IPS-18c (cell line): ENCODE data around the gene RAB1B.
"Not testable (repeated sequence)": the region's sequence is repeated elsewhere in the genome, so short reads cannot be mapped to it uniquely, and the experiment has no call there.

ENCODE experiments used
- H3K4me3 ChIP-seq: 2 replicates; pipeline ENCODE4 v1.7.0; 2013; ENCODE audit warnings: low read depth, mild to moderate bottlenecking, low read length, moderate library complexity; ENCODE audit not compliant: insufficient read depth
- H3K9me3 ChIP-seq: one replicate; pipeline ENCODE4 v1.6.1; 2013; ENCODE audit warnings: mild to moderate bottlenecking, low read length, moderate library complexity; ENCODE audit not compliant: control insufficient read depth, insufficient read depth

Gene RAB1B

DNA sequence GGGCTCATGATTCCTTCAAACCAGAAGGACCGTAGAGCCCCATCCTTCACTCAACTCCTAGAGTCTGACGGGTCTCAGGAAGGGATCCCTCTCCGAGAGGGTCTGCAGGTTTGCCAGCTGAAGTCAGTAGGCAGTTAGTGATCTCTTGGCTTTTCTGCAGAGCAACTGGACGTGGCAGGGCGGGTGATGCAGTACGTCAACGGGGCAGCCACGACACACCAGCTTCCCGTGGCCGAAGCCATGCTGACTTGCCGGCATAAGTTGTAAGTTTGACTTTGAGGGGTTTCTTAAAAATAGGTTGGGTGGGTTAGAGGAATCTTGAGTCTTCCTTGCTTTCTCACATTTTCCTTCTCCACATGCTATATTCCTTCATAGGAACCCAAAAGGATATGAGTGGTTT lies 33.3 kb upstream of the RAB1B start:
- H3K9me3 ChIP-seq, result peaks cover 2% of the 10 kb centered on the region
- no peak overlapping the region for H3K4me3 ChIP-seq

DNA sequence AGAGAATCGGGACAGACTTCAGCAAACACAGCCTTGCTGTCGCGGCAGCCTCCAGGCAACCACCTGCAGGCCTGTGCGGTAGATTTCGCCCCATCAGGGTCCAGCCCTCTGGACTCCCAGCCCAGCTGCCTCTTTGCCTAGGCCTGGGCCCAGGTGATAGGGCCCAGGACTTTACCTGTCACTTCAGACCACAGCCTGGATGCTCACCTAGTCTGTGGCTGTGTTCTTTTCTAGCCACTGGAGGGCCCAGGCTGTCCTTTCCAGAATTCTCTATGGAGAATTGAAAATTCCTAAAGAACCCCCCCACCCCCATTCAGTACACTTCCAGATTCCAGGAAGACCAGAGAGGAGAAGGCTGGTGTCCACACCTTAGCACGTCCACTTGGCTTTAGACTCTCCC lies 30.6 kb upstream of the RAB1B start:
- peaks cover 2% of the 10 kb centered on the region for H3K9me3 ChIP-seq
- H3K4me3 ChIP-seq, result no peak overlapping the region

GRCh38 chr11:66238786-66239413 lies 29.5 kb upstream of the RAB1B start:
- H3K9me3 ChIP-seq, result peaks cover 2% of the 10 kb centered on the region
- H3K4me3 ChIP-seq, result no peak overlapping the region

GRCh38 chr11:66239511-66239910 lies 28.9 kb upstream of the RAB1B start:
- Histone ChIP-seq H3K4me3 (no peak overlapping the region), H3K9me3 (peaks cover 2% of the 10 kb centered on the region)

- Histone ChIP-seq H3K4me3 (no peak overlapping the region), H3K9me3 (peaks cover 2% of the 10 kb centered on the region)
Measured at GRCh38 chr11:66239998-66240780, 28.2 kb upstream of the RAB1B start.

- Histone ChIP-seq H3K9me3 (peaks cover 2% of the 10 kb centered on the region), H3K4me3 (no peak overlapping the region)
Measured at GRCh38 chr11:66240781-66241136, 27.7 kb upstream of the RAB1B start.

- Histone ChIP-seq H3K9me3 (peaks cover 2% of the 10 kb centered on the region), H3K4me3 (no peak overlapping the region)
Measured at GRCh38 chr11:66242095-66242765, 26.2 kb upstream of the RAB1B start.

DNA sequence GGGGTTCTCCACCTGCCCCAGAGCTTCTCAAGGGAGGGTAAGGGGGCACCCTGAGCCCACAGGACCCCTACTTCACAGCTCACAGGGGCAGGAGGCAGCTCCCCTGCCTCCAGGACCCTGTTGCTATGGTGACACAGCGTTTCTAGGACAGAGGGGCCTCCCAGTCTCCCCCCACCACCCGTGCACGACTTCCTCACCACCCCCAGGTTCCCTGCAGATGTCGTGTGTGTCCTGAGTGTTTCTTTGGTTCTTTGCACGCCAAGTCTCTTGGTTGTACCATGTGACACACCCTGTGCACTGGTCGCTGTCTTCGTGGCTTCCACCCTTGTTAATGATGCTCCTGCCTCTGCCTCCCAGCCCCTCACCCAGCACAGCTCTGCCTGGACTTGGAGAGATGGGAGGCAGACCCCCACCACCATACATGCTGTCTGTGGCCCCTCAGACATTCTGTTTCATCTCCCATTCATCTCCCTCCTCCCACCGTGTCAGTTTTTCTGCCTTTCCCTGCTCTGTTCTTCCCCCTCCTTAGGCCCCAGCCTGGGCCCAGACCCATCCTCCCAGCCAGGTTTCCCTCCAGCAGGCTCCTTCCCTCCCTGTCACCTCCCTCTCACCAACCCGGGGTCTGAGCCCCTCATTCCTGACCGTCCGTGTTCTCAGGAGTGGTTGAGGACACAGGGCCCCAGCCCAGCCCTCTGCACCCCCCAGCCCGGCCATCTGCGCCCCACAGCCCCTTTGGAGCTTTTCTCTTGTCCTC lies 24.5 kb upstream of the RAB1B start:
- no peak overlapping the region for H3K4me3 ChIP-seq
- no peaks in the 10 kb centered on the region for H3K9me3 ChIP-seq

- Histone ChIP-seq H3K9me3 (no peaks in the 10 kb centered on the region), H3K4me3 (no peak overlapping the region)
Measured at GRCh38 chr11:66247295-66247694, 21.1 kb upstream of the RAB1B start.

DNA sequence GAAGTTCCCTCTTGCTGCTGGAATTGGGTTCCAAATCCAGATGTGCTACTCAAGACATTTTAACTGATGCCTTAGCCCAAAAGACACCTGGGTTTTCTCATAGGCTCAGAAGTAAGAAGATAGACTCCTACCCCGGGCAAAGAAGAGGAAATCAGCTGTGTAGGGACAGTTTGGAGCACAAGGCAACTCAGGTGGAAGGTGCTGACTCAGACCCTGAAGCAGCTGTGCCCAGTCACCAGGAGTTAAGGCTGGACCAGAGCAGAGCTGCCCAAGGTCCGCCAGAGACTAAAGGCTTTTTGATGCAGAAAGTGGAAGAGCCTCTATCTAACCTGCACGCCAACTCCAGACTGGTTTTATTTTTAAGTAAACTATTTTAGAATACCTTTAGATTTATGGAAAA lies 20.6 kb upstream of the RAB1B start:
- no peaks in the 10 kb centered on the region for H3K9me3 ChIP-seq
- H3K4me3 ChIP-seq, result no peak overlapping the region

DNA sequence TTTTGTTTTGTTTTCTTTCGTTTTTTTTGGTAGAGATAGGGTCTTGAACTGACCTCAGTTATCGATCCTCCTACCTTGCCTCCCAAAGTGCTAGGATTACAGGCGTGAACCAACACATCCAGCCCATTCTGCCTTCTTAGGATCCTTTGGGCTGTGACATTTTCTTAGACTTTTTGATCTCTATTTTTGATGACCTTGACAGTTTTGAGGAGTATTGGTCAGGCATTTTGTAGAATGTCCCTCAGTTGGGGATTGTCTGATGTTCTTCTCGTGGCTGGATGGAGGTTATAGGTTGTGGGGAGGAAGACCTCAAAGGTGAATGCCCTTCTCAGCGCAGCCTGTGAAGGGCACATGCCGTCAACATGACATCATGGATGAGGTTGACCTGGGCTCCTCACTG lies 19.5 kb upstream of the RAB1B start:
- Histone ChIP-seq H3K9me3 (no peaks in the 10 kb centered on the region), H3K4me3 (no peak overlapping the region)

GRCh38 chr11:66251809-66252208 lies 16.6 kb upstream of the RAB1B start:
- Histone ChIP-seq H3K4me3 (no peak overlapping the region), H3K9me3 (no peaks in the 10 kb centered on the region)

DNA sequence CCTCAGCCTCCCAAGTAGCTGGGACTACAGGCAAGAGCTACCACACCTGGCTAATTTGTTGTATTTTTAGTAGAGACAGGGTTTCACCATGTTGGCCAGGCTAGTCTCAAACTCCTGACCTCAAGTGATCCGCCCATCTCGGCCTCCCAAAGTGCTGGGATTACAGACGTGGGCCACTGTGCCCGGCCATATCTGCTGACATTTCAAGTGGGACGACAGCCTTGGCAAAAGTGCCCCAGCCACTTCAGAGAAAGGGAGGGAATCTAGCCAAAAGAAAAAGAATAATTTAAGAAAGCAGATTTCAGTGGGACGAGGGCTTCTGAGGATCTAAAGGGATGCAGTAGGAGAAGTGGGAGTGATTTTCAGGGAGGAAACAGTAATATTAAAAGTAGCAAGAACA lies 15.4 kb upstream of the RAB1B start:
- H3K9me3 ChIP-seq, H3K4me3 ChIP-seq: not testable (repeated sequence)

- Histone ChIP-seq H3K9me3 (peaks cover 2% of the 10 kb centered on the region), H3K4me3 (peak overlapping the region; percentile 100)
Measured at GRCh38 chr11:66258473-66258893, 10.0 kb upstream of the RAB1B start.

DNA sequence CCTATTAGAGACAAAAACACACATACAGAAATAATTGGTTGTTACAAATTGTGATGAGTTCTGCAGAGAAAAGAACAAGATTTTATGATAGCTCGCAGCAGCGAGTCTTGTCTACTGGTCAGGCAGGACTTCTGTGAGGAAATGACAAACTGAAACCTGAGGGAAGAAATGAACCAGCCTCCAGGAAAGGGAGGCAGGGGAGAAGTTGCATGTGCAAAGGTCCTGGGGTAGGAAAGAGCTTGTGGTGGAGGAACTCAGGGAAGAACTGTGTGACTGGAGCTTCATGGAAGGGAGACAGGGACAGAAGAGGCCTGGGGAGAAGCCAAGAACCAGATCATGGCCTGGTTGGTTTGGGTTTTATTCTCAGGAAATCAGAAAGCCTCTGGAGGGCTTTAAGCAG lies 9.2 kb upstream of the RAB1B start:
- H3K4me3 ChIP-seq, result no peak overlapping the region

GRCh38 chr11:66259956-66260355 lies 8.5 kb upstream of the RAB1B start:
- H3K4me3 ChIP-seq, result no peak overlapping the region
- peaks cover 2% of the 10 kb centered on the region for H3K9me3 ChIP-seq

More for the DNA sequence above, 9.2 kb upstream of the RAB1B start:
- H3K9me3 ChIP-seq, result peaks cover 2% of the 10 kb centered on the region

DNA sequence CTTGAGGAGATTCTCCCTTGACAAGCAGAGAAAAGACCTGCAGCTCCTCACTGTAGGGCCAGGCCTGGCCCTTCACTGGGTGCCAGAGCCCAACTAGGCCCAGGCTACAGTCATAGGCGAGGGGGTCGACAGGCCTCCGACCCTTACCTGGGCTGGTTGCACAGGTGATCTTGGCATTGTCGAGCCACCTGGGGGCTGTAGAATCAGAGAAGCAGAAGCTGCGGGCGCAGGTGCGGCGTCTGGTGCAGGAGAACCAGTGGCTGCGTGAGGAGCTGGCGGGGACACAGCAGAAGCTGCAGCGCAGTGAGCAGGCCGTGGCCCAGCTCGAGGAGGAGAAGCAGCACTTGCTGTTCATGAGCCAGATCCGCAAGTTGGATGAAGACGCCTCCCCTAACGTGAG lies 6.9 kb upstream of the RAB1B start:
- Histone ChIP-seq H3K4me3 (no peak overlapping the region), H3K9me3 (peaks cover 2% of the 10 kb centered on the region)

DNA sequence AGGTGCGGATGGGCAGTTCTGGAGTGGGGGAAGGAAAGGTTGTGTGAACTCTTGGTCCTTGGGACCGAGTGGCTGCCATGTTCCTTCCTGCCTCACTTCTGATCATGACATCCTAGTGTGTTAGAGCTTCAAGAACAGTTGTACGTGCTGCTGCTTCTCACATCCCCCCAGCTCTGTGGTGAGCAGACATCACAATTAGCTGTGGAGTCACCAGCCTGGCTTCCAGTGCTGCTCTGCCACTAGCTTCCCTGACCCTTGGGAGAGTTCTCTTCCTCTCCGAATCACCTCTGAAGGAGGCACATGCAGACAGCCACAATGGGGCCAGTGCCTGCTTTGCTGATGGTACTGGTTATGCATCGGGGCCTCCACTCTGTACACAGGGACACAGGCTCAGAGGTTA lies 6.2 kb upstream of the RAB1B start:
- no peak overlapping the region for H3K4me3 ChIP-seq
- peaks cover 2% of the 10 kb centered on the region for H3K9me3 ChIP-seq
